Ectodermal cell (in vitro differentiated cells): ENCODE measurements around the gene CTTNBP2.

Experiments
- H3K27ac ChIP-seq: 2 replicates; pipeline ENCODE4 v1.7.0; 2013; ENCODE audit warnings: mild to moderate bottlenecking, low read depth, low read length; ENCODE audit not compliant: insufficient read depth, poor library complexity, severe bottlenecking
- H3K27me3 ChIP-seq: 2 replicates; pipeline ENCODE4 v1.7.0; 2013; ENCODE audit warnings: mild to moderate bottlenecking, low read length; ENCODE audit not compliant: insufficient read depth, control insufficient read depth, poor library complexity, severe bottlenecking
- H3K36me3 ChIP-seq: one replicate; pipeline ENCODE4 v1.7.0; 2013; ENCODE audit warnings: low read length; ENCODE audit not compliant: control insufficient read depth, insufficient read depth
- H3K4me1 ChIP-seq: one replicate; pipeline ENCODE4 v1.7.0; 2013; ENCODE audit warnings: low read length; ENCODE audit not compliant: control insufficient read depth, insufficient read depth
- H3K4me3 ChIP-seq: 2 replicates; pipeline ENCODE4 v1.7.0; 2013; ENCODE audit warnings: low read depth, low read length, control low read depth; ENCODE audit not compliant: insufficient read depth
- H3K9me3 ChIP-seq: 2 replicates; pipeline ENCODE4 v1.7.0; 2013; ENCODE audit warnings: mild to moderate bottlenecking, low read length, moderate library complexity; ENCODE audit not compliant: control insufficient read depth
- WGBS, 2 experiments: methylation state at CpG; one replicate each; pipeline ENCODE4 v1.1.7; 2013; ENCODE audit warnings: missing lambda C conversion rate in 2 of 2; 5-methylcytosine and 5-hydroxymethylcytosine counted together

Gene CTTNBP2

GRCh38 chr7:117777335-117778142 is 95.7 kb downstream of the CTTNBP2 start:
- Histone ChIP-seq H3K4me3 (no peak overlapping the region), H3K27ac (no peak overlapping the region), H3K36me3 (peaks cover 5% of the 10 kb centered on the region), H3K27me3 (no peaks in the 10 kb centered on the region), H3K9me3 (no peaks in the 10 kb centered on the region), H3K4me1 (no peaks in the 10 kb centered on the region)
- 96 to 98% methylated on average over 3 of the region's 3 CpGs for WGBS, 2 experiments

- Histone ChIP-seq H3K36me3 (peaks cover 5% of the 10 kb centered on the region), H3K27me3 (no peaks in the 10 kb centered on the region), H3K4me3 (no peak overlapping the region), H3K27ac (no peak overlapping the region), H3K9me3 (no peaks in the 10 kb centered on the region), H3K4me1 (no peaks in the 10 kb centered on the region)
Measured at GRCh38 chr7:117776224-117776623, 97.0 kb downstream of the CTTNBP2 start.

- Histone ChIP-seq H3K27me3 (no peaks in the 10 kb centered on the region), H3K36me3 (peaks cover 5% of the 10 kb centered on the region), H3K4me1 (no peaks in the 10 kb centered on the region), H3K9me3 (no peaks in the 10 kb centered on the region), H3K4me3 (no peak overlapping the region), H3K27ac (no peak overlapping the region)
- 94 to 96% methylated on average over 2 of the region's 2 CpGs for WGBS, 2 experiments
Measured at GRCh38 chr7:117775801-117776200, 97.4 kb downstream of the CTTNBP2 start.

GRCh38 chr7:117774943-117775342 is 98.3 kb downstream of the CTTNBP2 start:
- no peak overlapping the region for H3K4me3 ChIP-seq
- no peaks in the 10 kb centered on the region for H3K9me3 ChIP-seq
- peaks cover 5% of the 10 kb centered on the region for H3K36me3 ChIP-seq
- WGBS, 2 experiments = 100% methylated on average over 1 of the region's 1 CpG; no CpG with 5 or more reads in 1 of the 2 experiments
- H3K27me3 ChIP-seq = no peaks in the 10 kb centered on the region
- H3K27ac ChIP-seq = no peak overlapping the region
- no peaks in the 10 kb centered on the region for H3K4me1 ChIP-seq

- H3K27me3 ChIP-seq = no peaks in the 10 kb centered on the region
- peaks cover under 1% of the 10 kb centered on the region for H3K36me3 ChIP-seq
- no peaks in the 10 kb centered on the region for H3K4me1 ChIP-seq
- WGBS, 2 experiments = 98 to 100% methylated on average over 2 of the region's 2 CpGs
- no peaks in the 10 kb centered on the region for H3K9me3 ChIP-seq
- no peak overlapping the region for H3K27ac ChIP-seq
- H3K4me3 ChIP-seq = no peak overlapping the region
Measured at GRCh38 chr7:117772421-117772820, 100.8 kb downstream of the CTTNBP2 start.

- H3K27ac ChIP-seq = no peak overlapping the region
- WGBS, 2 experiments = 95% methylated on average over 4 of the region's 4 CpGs
- H3K27me3 ChIP-seq = no peaks in the 10 kb centered on the region
- H3K4me1 ChIP-seq = no peaks in the 10 kb centered on the region
- no peaks in the 10 kb centered on the region for H3K9me3 ChIP-seq
- H3K4me3 ChIP-seq = no peak overlapping the region
- no peaks in the 10 kb centered on the region for H3K36me3 ChIP-seq
Measured at GRCh38 chr7:117771756-117772155, 101.5 kb downstream of the CTTNBP2 start.

GRCh38 chr7:117769085-117769484 is 104.2 kb downstream of the CTTNBP2 start:
- Histone ChIP-seq H3K4me3 (no peak overlapping the region), H3K27me3 (no peaks in the 10 kb centered on the region), H3K4me1 (no peaks in the 10 kb centered on the region), H3K36me3 (no peaks in the 10 kb centered on the region), H3K9me3 (no peaks in the 10 kb centered on the region), H3K27ac (no peak overlapping the region)
- 56% methylated on average over 1 of the region's 1 CpG for WGBS, 2 experiments

- H3K36me3 ChIP-seq = no peaks in the 10 kb centered on the region
- no peak overlapping the region for H3K4me3 ChIP-seq
- no peaks in the 10 kb centered on the region for H3K27me3 ChIP-seq
- no peaks in the 10 kb centered on the region for H3K9me3 ChIP-seq
- H3K27ac ChIP-seq = no peak overlapping the region
- no peaks in the 10 kb centered on the region for H3K4me1 ChIP-seq
Measured at GRCh38 chr7:117767951-117768350, 105.3 kb downstream of the CTTNBP2 start.

GRCh38 chr7:117766913-117767312 is 106.3 kb downstream of the CTTNBP2 start:
- no peaks in the 10 kb centered on the region for H3K9me3 ChIP-seq
- H3K27me3 ChIP-seq = no peaks in the 10 kb centered on the region
- H3K4me1 ChIP-seq = no peaks in the 10 kb centered on the region
- H3K27ac ChIP-seq = no peak overlapping the region
- H3K4me3 ChIP-seq = no peak overlapping the region
- WGBS, 2 experiments = 95 to 100% methylated on average over 2 of the region's 2 CpGs
- H3K36me3 ChIP-seq = no peaks in the 10 kb centered on the region

- no peaks in the 10 kb centered on the region for H3K4me1 ChIP-seq
- 94% methylated on average over 1 of the region's 1 CpG for WGBS, 2 experiments
- no peak overlapping the region for H3K27ac ChIP-seq
- peaks cover 8% of the 10 kb centered on the region for H3K36me3 ChIP-seq
- H3K9me3 ChIP-seq = no peaks in the 10 kb centered on the region
- no peak overlapping the region for H3K4me3 ChIP-seq
- H3K27me3 ChIP-seq = no peaks in the 10 kb centered on the region
Measured at GRCh38 chr7:117764031-117764430, 109.2 kb downstream of the CTTNBP2 start.
